ENCODE measurements around the gene GAB2. TPM values are rescaled to one million over a fixed set of nuclear protein-coding genes. Genes with fewer than 3 reads are reported as not detected.

The GAB2 gene
- total RNA-seq, 4 donors from 2014 or later, result 14.0 to 41.3 (median 34.7) TPM

DNA sequence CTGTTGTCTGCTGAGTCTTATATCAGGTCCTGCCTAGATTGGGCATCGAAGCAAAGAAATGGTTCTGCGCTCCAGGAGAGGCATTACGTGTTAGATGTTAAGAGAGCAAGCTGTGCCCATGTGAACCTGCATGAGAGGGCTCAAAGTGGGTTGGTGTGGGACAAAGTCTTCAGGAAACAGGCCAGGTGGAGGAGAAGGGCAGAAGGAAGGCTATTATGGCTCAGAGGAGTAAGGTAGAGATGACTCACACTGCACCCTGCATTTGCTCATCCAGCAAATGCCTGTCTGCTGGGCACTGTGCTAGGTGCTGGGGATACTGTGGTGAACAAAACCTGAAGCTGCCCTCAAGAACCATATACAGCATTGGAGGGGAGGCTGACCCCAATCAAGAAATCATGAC is 223.1 kb downstream of the GAB2 start:
- Histone ChIP-seq H3K4me3 (no peak overlapping the region), H3K27ac (peak overlapping the region in 3 of 4 donors; percentile 36 to 72 (median 51)), H3K27me3 (no peaks in the 10 kb centered on the region), H3K4me1 (peaks cover 0 to 9% (median 5%) of the 10 kb centered on the region in 4 donors), H3K9me3 (no peaks in the 10 kb centered on the region), H3K36me3 (peaks cover 0 to 9% (median 0%) of the 10 kb centered on the region in 3 donors)
- peak in 1 of 3 donors; percentile 79 for DNase-seq
- TF ChIP-seq, protein P1, sequence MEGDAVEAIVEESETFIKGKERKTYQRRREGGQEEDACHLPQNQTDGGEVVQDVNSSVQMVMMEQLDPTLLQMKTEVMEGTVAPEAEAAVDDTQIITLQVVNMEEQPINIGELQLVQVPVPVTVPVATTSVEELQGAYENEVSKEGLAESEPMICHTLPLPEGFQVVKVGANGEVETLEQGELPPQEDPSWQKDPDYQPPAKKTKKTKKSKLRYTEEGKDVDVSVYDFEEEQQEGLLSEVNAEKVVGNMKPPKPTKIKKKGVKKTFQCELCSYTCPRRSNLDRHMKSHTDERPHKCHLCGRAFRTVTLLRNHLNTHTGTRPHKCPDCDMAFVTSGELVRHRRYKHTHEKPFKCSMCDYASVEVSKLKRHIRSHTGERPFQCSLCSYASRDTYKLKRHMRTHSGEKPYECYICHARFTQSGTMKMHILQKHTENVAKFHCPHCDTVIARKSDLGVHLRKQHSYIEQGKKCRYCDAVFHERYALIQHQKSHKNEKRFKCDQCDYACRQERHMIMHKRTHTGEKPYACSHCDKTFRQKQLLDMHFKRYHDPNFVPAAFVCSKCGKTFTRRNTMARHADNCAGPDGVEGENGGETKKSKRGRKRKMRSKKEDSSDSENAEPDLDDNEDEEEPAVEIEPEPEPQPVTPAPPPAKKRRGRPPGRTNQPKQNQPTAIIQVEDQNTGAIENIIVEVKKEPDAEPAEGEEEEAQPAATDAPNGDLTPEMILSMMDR (IDR thresholded peaks at IDR 0.05), result no peak
- peak in 1 of 2 donors; percentile 62 for TF ChIP-seq POLR2A (IDR thresholded peaks at IDR 0.05)

DNA sequence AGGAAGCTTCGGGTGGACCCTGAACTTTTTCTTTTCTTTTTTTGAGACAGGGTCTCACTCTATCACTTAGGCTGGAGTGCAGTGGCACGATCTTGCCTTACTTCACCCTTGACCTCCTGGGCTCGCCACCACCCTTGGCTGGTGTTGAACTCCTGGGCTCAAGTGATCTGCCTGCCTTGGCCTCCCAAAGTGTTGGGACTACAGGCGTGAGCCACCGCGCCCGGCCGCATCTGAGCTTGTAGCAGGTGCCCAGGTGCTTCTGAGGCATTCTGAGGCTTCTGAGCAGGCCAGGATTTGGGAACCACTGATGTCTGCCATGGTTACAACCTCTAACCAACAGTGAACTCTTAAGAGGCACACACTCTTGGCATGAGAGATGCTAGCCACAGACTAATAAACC is 223.8 kb downstream of the GAB2 start:
- H3K27me3 ChIP-seq, result no peaks in the 10 kb centered on the region
- no peaks in the 10 kb centered on the region for H3K9me3 ChIP-seq
- DNase-seq, result peak in 1 of 3 donors; percentile 44
- H3K36me3 ChIP-seq, result peaks cover 0 to 5% (median 0%) of the 10 kb centered on the region in 3 donors
- no peak overlapping the region for H3K4me3 ChIP-seq
- peaks cover 0 to 15% (median 8%) of the 10 kb centered on the region in 4 donors for H3K4me1 ChIP-seq
- H3K27ac ChIP-seq, result peak overlapping the region in 3 of 4 donors; percentile 36 to 72 (median 51)
- TF ChIP-seq, protein P1 (IDR thresholded peaks at IDR 0.05), result no peak
- TF ChIP-seq POLR2A (IDR thresholded peaks at IDR 0.05), result no peak

DNA sequence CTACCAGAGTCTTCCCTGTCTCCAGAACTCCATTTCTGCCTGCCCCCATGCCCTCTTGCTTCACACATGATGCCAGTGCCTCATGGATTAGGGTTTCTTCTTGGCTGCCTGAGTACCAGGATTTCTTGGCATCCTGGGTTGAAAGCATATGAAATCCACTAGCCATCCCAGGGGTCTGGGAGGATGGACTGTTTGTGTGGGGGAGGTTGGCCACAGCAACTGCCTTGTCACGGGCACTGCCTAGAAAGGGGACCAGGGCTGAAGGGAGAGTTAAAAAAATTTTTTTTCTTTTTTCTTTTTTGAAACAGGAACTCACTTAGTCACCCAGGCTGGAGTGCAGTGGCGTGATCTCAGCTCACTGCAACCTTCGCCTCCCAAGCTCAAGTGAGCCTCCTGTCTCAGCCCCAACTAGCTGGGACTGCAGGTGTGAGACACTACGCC is 224.7 kb downstream of the GAB2 start:
- Histone ChIP-seq H3K9me3 (no peaks in the 10 kb centered on the region), H3K36me3 (peaks cover 0 to 4% (median 0%) of the 10 kb centered on the region in 3 donors), H3K4me3 (no peak overlapping the region), H3K4me1 (peaks cover 0 to 16% (median 8%) of the 10 kb centered on the region in 4 donors), H3K27ac (no peak overlapping the region), H3K27me3 (no peaks in the 10 kb centered on the region)
- DNase-seq, result peak in 1 of 3 donors; percentile 29
- TF ChIP-seq POLR2A (IDR thresholded peaks at IDR 0.05), result no peak
- TF ChIP-seq, protein P1 (IDR thresholded peaks at IDR 0.05), result no peak

DNA sequence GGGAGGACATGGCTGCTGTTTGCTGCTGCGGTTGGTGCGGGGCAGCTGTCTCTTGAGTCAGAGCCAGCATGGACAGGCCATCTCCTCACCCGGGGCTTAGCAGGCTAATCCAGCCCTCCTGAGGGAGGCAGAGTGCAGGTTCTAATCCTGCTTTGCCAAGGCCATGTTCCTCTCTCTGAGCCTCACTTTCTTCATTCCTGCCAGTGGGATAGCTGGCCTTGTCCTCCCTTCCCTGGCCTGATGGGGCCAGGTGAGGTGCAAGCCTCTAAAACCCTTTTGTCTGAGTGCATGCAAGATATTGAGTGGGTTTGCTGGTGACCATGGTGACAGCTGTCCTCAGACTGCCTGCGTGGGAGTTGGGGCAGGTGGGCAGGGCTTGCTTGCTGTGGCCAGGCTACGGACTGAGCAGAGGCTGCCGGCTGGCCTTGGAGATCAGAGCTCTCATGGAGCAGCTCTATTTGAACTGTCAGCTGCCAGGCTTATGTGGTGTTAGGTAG is 225.3 kb downstream of the GAB2 start:
- peak in 1 of 3 donors; percentile 43 for DNase-seq
- Histone ChIP-seq H3K4me3 (no peak overlapping the region), H3K27ac (no peak overlapping the region), H3K36me3 (no peaks in the 10 kb centered on the region), H3K27me3 (no peaks in the 10 kb centered on the region), H3K4me1 (peaks cover 0 to 22% (median 8%) of the 10 kb centered on the region in 4 donors), H3K9me3 (no peaks in the 10 kb centered on the region)
- no peak for TF ChIP-seq POLR2A (IDR thresholded peaks at IDR 0.05)
- TF ChIP-seq, protein P1 (IDR thresholded peaks at IDR 0.05), result no peak

DNA sequence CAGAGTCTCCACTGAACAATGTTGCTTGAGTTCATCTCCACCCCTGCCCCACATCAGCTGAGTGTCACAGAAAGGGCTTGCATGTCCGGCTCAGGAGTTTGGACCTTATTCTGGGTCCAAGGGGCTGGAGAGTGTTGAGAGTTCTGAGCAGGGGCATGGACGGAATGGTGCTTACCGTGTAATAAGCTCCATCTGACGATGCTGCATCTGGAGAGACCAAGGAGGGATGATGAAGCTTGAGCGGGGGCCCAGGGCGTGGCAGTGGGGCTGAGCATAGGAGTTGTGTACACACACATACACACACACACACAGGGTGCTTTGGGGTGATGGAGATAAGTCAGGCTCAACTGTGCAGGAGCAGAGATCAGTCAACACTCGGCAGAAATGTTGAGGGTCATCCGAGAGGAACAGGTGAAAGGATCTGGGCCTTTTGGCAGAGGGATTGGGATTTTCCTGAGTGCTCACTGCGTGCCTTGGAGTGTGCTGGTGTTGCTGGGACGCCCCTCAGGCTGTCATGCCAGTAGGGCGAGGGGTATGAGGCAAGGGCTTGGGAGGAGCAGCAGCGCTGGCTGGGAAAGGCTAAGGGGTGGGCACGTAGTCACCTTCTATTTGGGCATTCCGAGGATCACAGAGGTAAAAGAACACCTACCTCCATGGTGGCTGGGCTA is 226.6 kb downstream of the GAB2 start:
- no peaks in the 10 kb centered on the region for H3K27me3 ChIP-seq
- H3K36me3 ChIP-seq, result no peaks in the 10 kb centered on the region
- H3K4me1 ChIP-seq, result peaks cover 0 to 25% (median 8%) of the 10 kb centered on the region in 4 donors
- H3K9me3 ChIP-seq, result no peaks in the 10 kb centered on the region
- H3K27ac ChIP-seq, result no peak overlapping the region
- no peak overlapping the region for H3K4me3 ChIP-seq
- TF ChIP-seq POLR2A (IDR thresholded peaks at IDR 0.05), result no peak
- TF ChIP-seq, protein P1 (IDR thresholded peaks at IDR 0.05), result no peak
- DNase-seq, result peak in 2 of 3 donors; percentile 32 to 43
